H9 (cell line): ENCODE results near the gene SYNC. TPM values are rescaled to one million over a fixed set of nuclear protein-coding genes. Genes with fewer than 3 reads are reported as not detected.
A peak's percentile ranks its signal among the peaks of the same experiment; 100 is the strongest.
"Not testable (repeated sequence)": the region's sequence is repeated elsewhere in the genome, so short reads cannot be mapped to it uniquely, and the experiment has no call there.

ENCODE experiments used
- DNase-seq: peaks from one replicate; pipeline ENCODE4 v3.0.0-alpha.2; 2017
- H2AFZ ChIP-seq: one replicate; pipeline ENCODE4 v1.6.1; 2013; ENCODE audit warnings: mild to moderate bottlenecking, low read length, control low read depth, moderate library complexity
- H2AK5ac ChIP-seq: 2 replicates; pipeline ENCODE4 v1.6.1; 2013; ENCODE audit warnings: low read length, control low read depth, mixed read lengths; ENCODE audit not compliant: insufficient read length
- H2BK120ac ChIP-seq: one replicate; pipeline ENCODE4 v1.6.1; 2013; ENCODE audit warnings: low read depth, mild to moderate bottlenecking, low read length, control low read depth, inconsistent platforms; ENCODE audit not compliant: poor library complexity, severe bottlenecking
- H2BK12ac ChIP-seq: 2 replicates; pipeline ENCODE4 v1.6.1; 2013; ENCODE audit warnings: low read length, control low read depth, mixed read lengths, low read depth; ENCODE audit not compliant: insufficient read length
- H2BK15ac ChIP-seq: 2 replicates; pipeline ENCODE4 v1.6.1; 2013; ENCODE audit warnings: low read depth, low read length, control low read depth
- H2BK20ac ChIP-seq: one replicate; pipeline ENCODE4 v1.6.1; 2013; ENCODE audit warnings: low read depth, mild to moderate bottlenecking, low read length, control low read depth, inconsistent platforms; ENCODE audit not compliant: poor library complexity, severe bottlenecking
- H2BK5ac ChIP-seq: 2 replicates; pipeline ENCODE4 v1.6.1; 2013; ENCODE audit warnings: low read length, control low read depth, mixed read lengths; ENCODE audit not compliant: insufficient read length
- H3K14ac ChIP-seq: 2 replicates; pipeline ENCODE4 v1.6.1; 2013; ENCODE audit warnings: low read length, control low read depth; ENCODE audit not compliant: insufficient read depth
- H3K18ac ChIP-seq: 2 replicates; pipeline ENCODE4 v1.6.1; 2013; ENCODE audit warnings: low read depth, mild to moderate bottlenecking, mixed read lengths, low read length, control low read depth; ENCODE audit not compliant: insufficient read length
- H3K23ac ChIP-seq: 2 replicates; pipeline ENCODE4 v1.6.1; 2013; ENCODE audit warnings: low read length, control low read depth, mixed read lengths, low read depth; ENCODE audit not compliant: insufficient read length
- H3K23me2 ChIP-seq: 2 replicates; pipeline ENCODE4 v1.6.1; 2013; ENCODE audit warnings: low read depth, mild to moderate bottlenecking, mixed read lengths, low read length, control low read depth; ENCODE audit not compliant: insufficient read length, poor library complexity, severe bottlenecking
- H3K27ac ChIP-seq: 2 replicates; pipeline ENCODE4 v1.5.1; 2013; ENCODE audit warnings: low read length, control low read depth, mixed read lengths, low read depth; ENCODE audit not compliant: insufficient read length
- H3K27me3 ChIP-seq: 2 replicates; pipeline ENCODE4 v1.6.1; 2013; ENCODE audit warnings: low read length, control low read depth, inconsistent platforms; ENCODE audit not compliant: insufficient read depth
- H3K4ac ChIP-seq: 2 replicates; pipeline ENCODE4 v1.6.1; 2013; ENCODE audit warnings: low read depth, mild to moderate bottlenecking, control low read depth, inconsistent platforms, low read length, moderate library complexity
- H3K4me1 ChIP-seq: 2 replicates; pipeline ENCODE4 v1.6.1; 2013; ENCODE audit warnings: low read length, control low read depth, inconsistent platforms; ENCODE audit not compliant: insufficient read depth
- H3K4me2 ChIP-seq: 2 replicates; pipeline ENCODE4 v1.6.1; 2013; ENCODE audit warnings: low read length, control low read depth, mixed read lengths; ENCODE audit not compliant: insufficient read length, insufficient read depth
- H3K56ac ChIP-seq: 2 replicates; pipeline ENCODE4 v1.6.1; 2013; ENCODE audit warnings: low read depth, mild to moderate bottlenecking, mixed read lengths, low read length, control low read depth; ENCODE audit not compliant: insufficient read length
- H3K79me1 ChIP-seq: 2 replicates; pipeline ENCODE4 v1.6.1; 2013; ENCODE audit warnings: low read depth, mild to moderate bottlenecking, moderate library complexity, low read length, control low read depth, inconsistent platforms; ENCODE audit not compliant: insufficient read depth, poor library complexity, severe bottlenecking
- H3K79me2 ChIP-seq: 2 replicates; pipeline ENCODE4 v1.6.1; 2013; ENCODE audit warnings: low read length, control low read depth, inconsistent platforms; ENCODE audit not compliant: insufficient read depth
- H3K9ac ChIP-seq: 2 replicates; pipeline ENCODE4 v1.6.1; 2013; ENCODE audit warnings: low read length, control low read depth, mixed read lengths; ENCODE audit not compliant: insufficient read length; ENCODE audit errors: extremely low read depth
- H3K9me3 ChIP-seq: one replicate; pipeline ENCODE4 v1.6.1; 2013; ENCODE audit warnings: low read depth, low read length, inconsistent platforms; ENCODE audit not compliant: control insufficient read depth
- H3T11ph ChIP-seq: one replicate; pipeline ENCODE4 v1.6.1; 2013; ENCODE audit warnings: mild to moderate bottlenecking, low read length, control low read depth, inconsistent platforms
- H4K20me1 ChIP-seq: one replicate; pipeline ENCODE4 v1.6.1; 2013; ENCODE audit not compliant: control insufficient read depth, insufficient read length, insufficient read depth
- H4K5ac ChIP-seq: 2 replicates; pipeline ENCODE4 v1.6.1; 2013; ENCODE audit warnings: low read depth, mild to moderate bottlenecking, mixed read lengths, low read length, control low read depth; ENCODE audit not compliant: insufficient read length
- H4K8ac ChIP-seq: replicated peaks from 2 replicates; pipeline ENCODE4 v1.6.1; 2013; ENCODE audit warnings: low read length, control low read depth, mixed read lengths, low read depth; ENCODE audit not compliant: insufficient read length
- H4K91ac ChIP-seq: 2 replicates; pipeline ENCODE4 v1.6.1; 2013; ENCODE audit warnings: low read depth, mild to moderate bottlenecking, moderate library complexity, mixed read lengths, low read length, control low read depth; ENCODE audit not compliant: insufficient read length
- H3K27ac Mint-ChIP-seq, 3 experiments: 2 replicates in 2 of 3; 3 replicates in 1 of 3; pipeline ENCODE4 v1.8.0; 2020 to 2021; ENCODE audit warnings: mixed read lengths in 3 of 3, mild to moderate bottlenecking in 1 of 3, moderate library complexity in 1 of 3
- H3K27me3 Mint-ChIP-seq: 2 replicates; pipeline ENCODE4 v1.8.0; 2021; ENCODE audit warnings: low read depth, mild to moderate bottlenecking, moderate library complexity, mixed read lengths
- H3K36me3 Mint-ChIP-seq, 3 experiments: 2 replicates in 2 of 3; 3 replicates in 1 of 3; pipeline ENCODE4 v1.8.0; 2020 to 2021; ENCODE audit warnings: low read depth in 3 of 3, mixed read lengths in 3 of 3; ENCODE audit not compliant: insufficient read depth in 1 of 3
- H3K4me1 Mint-ChIP-seq, 2 experiments: 2 replicates each; pipeline ENCODE4 v1.8.0; 2020; ENCODE audit warnings: mixed read lengths in 2 of 2
- H3K4me3 Mint-ChIP-seq, 2 experiments: 2 replicates in 1 of 2; 3 replicates in 1 of 2; pipeline ENCODE4 v1.8.0; 2020 to 2021; ENCODE audit warnings: mild to moderate bottlenecking in 2 of 2, mixed read lengths in 2 of 2, moderate library complexity in 1 of 2
- H3K9me3 Mint-ChIP-seq, 2 experiments: 2 replicates in 1 of 2; 3 replicates in 1 of 2; pipeline ENCODE4 v1.8.0; 2020; ENCODE audit warnings: mild to moderate bottlenecking in 2 of 2, mixed read lengths in 2 of 2, moderate library complexity in 1 of 2
- WGBS: extraction: QIAGEN DNeasy Blood & Tissue Kit; methylation state at CpG from one replicate; pipeline ENCODE4 v1.1.7; 2013; ENCODE audit warnings: missing lambda C conversion rate, low lambda C conversion rate, mixed read lengths; ENCODE audit not compliant: insufficient read length; ENCODE audit errors: extremely low coverage; 5-methylcytosine and 5-hydroxymethylcytosine counted together
- total RNA-seq: library from RNA; stranded (reverse); gene quantifications from 2 replicates; pipeline ENCODE4 v1.2.1, GENCODE V29; 2021
- TF ChIP-seq, protein P1 (sequence below): fragments of 200-600 bp; sonication (generic); conservative IDR thresholded peaks from 3 replicates; pipeline ENCODE4 v1.8.0; 2021; ENCODE audit warnings: antibody characterized with exemption, mild to moderate bottlenecking

The SYNC gene
- total RNA-seq, 1 experiment from 2014 or later = 0.15 TPM

DNA sequence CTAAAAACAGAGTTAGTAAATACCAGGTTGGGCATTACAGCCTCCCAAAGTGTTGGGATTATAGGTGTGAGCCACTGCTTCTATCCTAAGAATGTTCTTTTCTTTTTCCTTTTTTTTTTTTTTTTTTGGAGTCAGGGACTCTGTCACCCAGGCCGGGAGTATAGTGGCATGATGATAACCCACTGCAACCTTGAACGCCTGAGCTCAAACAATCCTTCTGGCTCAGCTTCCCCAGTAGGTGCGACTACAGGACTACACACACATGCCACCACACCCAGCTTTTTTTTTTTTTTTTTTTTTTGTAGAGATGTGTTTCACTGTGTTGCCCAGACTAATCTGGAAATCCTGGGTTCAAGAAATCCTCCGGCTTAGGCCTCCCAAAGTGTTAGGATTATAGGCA lies 58.1 kb downstream of the SYNC start:
- Mint-ChIP-seq H3K36me3 (peaks cover 19 to 26% (median 20%) of the 10 kb centered on the region in 3 experiments), H3K27me3 (no peaks in the 10 kb centered on the region), H3K27ac (0 out of 7 replicates have a peak overlapping the region, but pooled peaks of 1 of the 3 experiments have one; percentile 72), H3K9me3 (peaks cover 0 to 5% of the 10 kb centered on the region in 2 experiments; a peak in 3 of 5 replicates), H3K4me1 (peaks cover 16 to 18% of the 10 kb centered on the region in 2 experiments), H3K4me3 (no peak overlapping the region)
- H3K9ac ChIP-seq = no peak overlapping the region
- H3K4me2 ChIP-seq = no peak overlapping the region
- TF ChIP-seq, protein P1, sequence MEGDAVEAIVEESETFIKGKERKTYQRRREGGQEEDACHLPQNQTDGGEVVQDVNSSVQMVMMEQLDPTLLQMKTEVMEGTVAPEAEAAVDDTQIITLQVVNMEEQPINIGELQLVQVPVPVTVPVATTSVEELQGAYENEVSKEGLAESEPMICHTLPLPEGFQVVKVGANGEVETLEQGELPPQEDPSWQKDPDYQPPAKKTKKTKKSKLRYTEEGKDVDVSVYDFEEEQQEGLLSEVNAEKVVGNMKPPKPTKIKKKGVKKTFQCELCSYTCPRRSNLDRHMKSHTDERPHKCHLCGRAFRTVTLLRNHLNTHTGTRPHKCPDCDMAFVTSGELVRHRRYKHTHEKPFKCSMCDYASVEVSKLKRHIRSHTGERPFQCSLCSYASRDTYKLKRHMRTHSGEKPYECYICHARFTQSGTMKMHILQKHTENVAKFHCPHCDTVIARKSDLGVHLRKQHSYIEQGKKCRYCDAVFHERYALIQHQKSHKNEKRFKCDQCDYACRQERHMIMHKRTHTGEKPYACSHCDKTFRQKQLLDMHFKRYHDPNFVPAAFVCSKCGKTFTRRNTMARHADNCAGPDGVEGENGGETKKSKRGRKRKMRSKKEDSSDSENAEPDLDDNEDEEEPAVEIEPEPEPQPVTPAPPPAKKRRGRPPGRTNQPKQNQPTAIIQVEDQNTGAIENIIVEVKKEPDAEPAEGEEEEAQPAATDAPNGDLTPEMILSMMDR = no peak
- no peaks in the 10 kb centered on the region; the same call in 1 of the 2 replicates for H3K4me1 ChIP-seq
- H3K9me3 ChIP-seq = no peaks in the 10 kb centered on the region
- H2BK15ac ChIP-seq = no peak overlapping the region
- no peak overlapping the region for H3K56ac ChIP-seq
- no peak overlapping the region for H2BK120ac ChIP-seq
- H2AFZ ChIP-seq = no peak overlapping the region
- H3K27me3 ChIP-seq = no peaks in the 10 kb centered on the region
- H3T11ph ChIP-seq = no peak overlapping the region
- H4K8ac ChIP-seq = no peak overlapping the region
- H2BK5ac ChIP-seq = no peak overlapping the region
- no CpG with 5 or more reads among the region's 4 CpGs for WGBS
- H3K23me2 ChIP-seq = no peaks in the 10 kb centered on the region
- no peak overlapping the region for H2BK12ac ChIP-seq
- H2BK20ac ChIP-seq = no peak overlapping the region
- H3K18ac ChIP-seq = no peak overlapping the region
- no peaks in the 10 kb centered on the region for H4K20me1 ChIP-seq
- H3K79me2 ChIP-seq = peaks cover 14% of the 10 kb centered on the region
- no peak overlapping the region for H3K14ac ChIP-seq
- DNase-seq = no peak
- peaks cover 3% of the 10 kb centered on the region for H3K79me1 ChIP-seq
- no peak overlapping the region for H2AK5ac ChIP-seq
- H3K27ac ChIP-seq = no peak overlapping the region
- H4K91ac ChIP-seq = no peak overlapping the region
- no peak overlapping the region for H3K4ac ChIP-seq
- H3K23ac ChIP-seq = no peak overlapping the region
- H4K5ac ChIP-seq = no peak overlapping the region

DNA sequence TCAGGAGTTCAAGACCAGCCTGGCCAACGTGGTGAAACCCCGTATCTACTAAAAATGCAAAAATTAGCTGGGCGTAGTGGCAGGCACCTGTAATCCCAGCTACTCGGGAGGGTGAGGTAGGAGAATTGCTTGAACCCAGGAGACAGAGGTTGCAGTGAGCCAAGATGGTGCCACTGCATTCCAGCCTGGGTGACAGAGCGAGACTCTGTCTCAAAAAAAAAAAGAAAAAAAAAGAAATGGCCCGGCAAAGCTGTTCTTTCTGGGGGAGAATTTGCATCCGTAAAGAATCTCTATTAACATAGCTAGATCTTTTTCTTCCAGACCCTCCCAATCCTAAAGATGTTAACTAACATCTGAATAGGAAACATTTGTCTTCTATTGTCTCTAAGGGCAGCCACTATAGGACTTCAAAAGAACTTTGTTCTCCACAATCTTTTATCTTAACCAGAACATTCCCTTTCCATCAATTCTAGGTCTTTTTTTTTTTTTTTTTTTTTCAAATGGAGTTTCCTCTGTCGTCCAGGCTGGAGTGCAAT lies 60.2 kb downstream of the SYNC start:
- H3K27me3 ChIP-seq, H3K18ac ChIP-seq, H3K79me2 ChIP-seq, H2BK5ac ChIP-seq, H2AFZ ChIP-seq, H4K5ac ChIP-seq, H3K4ac ChIP-seq, H3K4me1 ChIP-seq, H3K14ac ChIP-seq, DNase-seq, H2BK15ac ChIP-seq, H4K91ac ChIP-seq, H3K9me3 ChIP-seq, H4K8ac ChIP-seq, H3K4me2 ChIP-seq, H3K56ac ChIP-seq, H2BK120ac ChIP-seq, H3T11ph ChIP-seq, H3K27ac ChIP-seq, H2AK5ac ChIP-seq, H3K23me2 ChIP-seq, H3K79me1 ChIP-seq, H3K23ac ChIP-seq, H2BK20ac ChIP-seq, H4K20me1 ChIP-seq, H3K9me3 Mint-ChIP-seq, H2BK12ac ChIP-seq, H3K9ac ChIP-seq, H3K27me3 Mint-ChIP-seq: not testable (repeated sequence)
- Mint-ChIP-seq H3K4me3 (peak overlapping the region; percentile 6 to 17; a peak in 3 of 5 replicates), H3K36me3 (peaks cover 7 to 18% (median 9%) of the 10 kb centered on the region in 3 experiments; a peak in 6 of 7 replicates), H3K27ac (peak overlapping the region in 2 of 3 experiments; percentile 23 to 53; a peak in 2 of 7 replicates), H3K4me1 (peaks cover 17 to 19% of the 10 kb centered on the region in 2 experiments)
- WGBS = no CpG with 5 or more reads among the region's 8 CpGs
